Measurements from ENCODE around the gene DCLK1. TPM values are rescaled to one million over a fixed set of nuclear protein-coding genes. Genes with fewer than 3 reads are reported as not detected.

DCLK1 gene
- total and polyA plus RNA-seq, 10 of the 15 experiments (the other 5 are each of a cell fraction or from before 2014, with no cell fraction given): not detected

- DNase-seq (ENCODE audit: low read depth, low spot score) (no peak), ATAC-seq (no peak), FAIRE-seq (no peak)
- H3K9ac ChIP-seq (ENCODE audit: control insufficient read depth, insufficient read depth, low read length): no peak overlapping the region
- in situ Hi-C loops (cut with MboI) (no loop called here), intact Hi-C loops (cut with micrococcal nuclease; ENCODE audit: unreplicated experiment) (no loop called here)
- no TSS peak for BruUV-seq (replicated peaks)
- no peak overlapping the region for H2AFZ ChIP-seq (ENCODE audit: control insufficient read depth, low read depth, low read length)
- no peaks in the 10 kb centered on the region for H3K27me3 ChIP-seq (replicated peaks in 1 of 2; ENCODE audit: control insufficient read depth in 2 of 2, insufficient read depth in 2 of 2, low read length in 1 of 2)
- ChIA-PET POLR2A (no interaction called here), CTCF (no interaction called here), RAD21 (ENCODE audit: unreplicated experiment) (no interaction called here), SMC1A (ENCODE audit: uncharacterized antibody, unreplicated experiment) (no interaction called here)
- no peaks in the 10 kb centered on the region for H4K20me1 ChIP-seq (ENCODE audit: control insufficient read depth, insufficient read depth)
- TF ChIP-seq ELK1 (IDR thresholded peaks at IDR 0.05; ENCODE audit: low read depth, low read length) (no peak), SMARCA5 (IDR thresholded peaks at IDR 0.05) (no peak)
- TF ChIP-seq, protein P1, sequence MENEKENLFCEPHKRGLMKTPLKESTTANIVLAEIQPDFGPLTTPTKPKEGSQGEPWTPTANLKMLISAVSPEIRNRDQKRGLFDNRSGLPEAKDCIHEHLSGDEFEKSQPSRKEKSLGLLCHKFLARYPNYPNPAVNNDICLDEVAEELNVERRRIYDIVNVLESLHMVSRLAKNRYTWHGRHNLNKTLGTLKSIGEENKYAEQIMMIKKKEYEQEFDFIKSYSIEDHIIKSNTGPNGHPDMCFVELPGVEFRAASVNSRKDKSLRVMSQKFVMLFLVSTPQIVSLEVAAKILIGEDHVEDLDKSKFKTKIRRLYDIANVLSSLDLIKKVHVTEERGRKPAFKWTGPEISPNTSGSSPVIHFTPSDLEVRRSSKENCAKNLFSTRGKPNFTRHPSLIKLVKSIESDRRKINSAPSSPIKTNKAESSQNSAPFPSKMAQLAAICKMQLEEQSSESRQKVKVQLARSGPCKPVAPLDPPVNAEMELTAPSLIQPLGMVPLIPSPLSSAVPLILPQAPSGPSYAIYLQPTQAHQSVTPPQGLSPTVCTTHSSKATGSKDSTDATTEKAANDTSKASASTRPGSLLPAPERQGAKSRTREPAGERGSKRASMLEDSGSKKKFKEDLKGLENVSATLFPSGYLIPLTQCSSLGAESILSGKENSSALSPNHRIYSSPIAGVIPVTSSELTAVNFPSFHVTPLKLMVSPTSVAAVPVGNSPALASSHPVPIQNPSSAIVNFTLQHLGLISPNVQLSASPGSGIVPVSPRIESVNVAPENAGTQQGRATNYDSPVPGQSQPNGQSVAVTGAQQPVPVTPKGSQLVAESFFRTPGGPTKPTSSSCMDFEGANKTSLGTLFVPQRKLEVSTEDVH (IDR thresholded peaks at IDR 0.05; ENCODE audit: low read depth, partially characterized antibody): no peak
- 31% methylated on average over 4 of the region's 4 CpGs for WGBS (ENCODE audit: insufficient coverage, insufficient replicate concordance, low lambda C conversion rate, missing lambda C conversion rate)
- no peaks in the 10 kb centered on the region for H3K36me3 ChIP-seq (ENCODE audit: control insufficient read depth in 2 of 2, insufficient read depth in 2 of 2, low read length in 1 of 2)
- no peaks in the 10 kb centered on the region for H3K9me3 ChIP-seq (replicated peaks; ENCODE audit: control insufficient read depth, insufficient read depth, low read length)
- H3K4me2 ChIP-seq (ENCODE audit: control insufficient read depth, insufficient read depth): no peak overlapping the region
- H3K4me1 ChIP-seq (ENCODE audit: control insufficient read depth, insufficient read depth, low read length): no peaks in the 10 kb centered on the region
- H3K27ac ChIP-seq (ENCODE audit: control insufficient read depth, insufficient read depth): no peak overlapping the region
- H3K79me2 ChIP-seq (ENCODE audit: control insufficient read depth, insufficient read depth, low read length): no peaks in the 10 kb centered on the region
- no peak overlapping the region for H3K4me3 ChIP-seq
These were observed 98.1 kb downstream of the DCLK1 start for GRCh38 chr13:36033035-36033434.

DNA sequence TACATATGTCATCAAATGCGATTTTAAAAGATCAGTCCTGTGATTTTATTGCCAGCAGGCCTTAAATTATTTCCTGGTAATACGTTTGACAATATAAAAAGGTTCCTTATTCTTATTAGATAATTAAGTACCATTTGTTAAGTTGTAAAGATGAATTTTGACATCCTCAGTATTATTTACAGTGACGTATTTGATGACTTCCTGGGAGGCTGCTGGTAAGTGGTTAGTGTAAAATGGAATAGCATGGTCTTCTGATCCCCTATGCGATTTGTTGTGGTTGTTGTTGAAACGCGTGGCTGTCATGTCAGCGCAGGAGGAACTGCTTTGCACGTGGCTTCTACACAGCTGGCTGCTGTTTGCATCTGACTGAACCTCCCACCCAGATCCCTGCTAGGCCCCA lies 99.7 kb downstream of the DCLK1 start:
- Histone ChIP-seq H3K4me3 (no peak overlapping the region), H3K27ac (ENCODE audit: control insufficient read depth, insufficient read depth) (no peak overlapping the region), H3K4me1 (ENCODE audit: control insufficient read depth, insufficient read depth, low read length) (no peaks in the 10 kb centered on the region), H3K9me3 (replicated peaks; ENCODE audit: control insufficient read depth, insufficient read depth, low read length) (no peaks in the 10 kb centered on the region), H2AFZ (ENCODE audit: control insufficient read depth, low read depth, low read length) (no peak overlapping the region), H3K36me3 (ENCODE audit: control insufficient read depth in 2 of 2, insufficient read depth in 2 of 2, low read length in 1 of 2) (no peaks in the 10 kb centered on the region), H4K20me1 (ENCODE audit: control insufficient read depth, insufficient read depth) (no peaks in the 10 kb centered on the region), H3K79me2 (ENCODE audit: control insufficient read depth, insufficient read depth, low read length) (no peaks in the 10 kb centered on the region), H3K4me2 (ENCODE audit: control insufficient read depth, insufficient read depth) (no peak overlapping the region), H3K9ac (ENCODE audit: control insufficient read depth, insufficient read depth, low read length) (no peak overlapping the region), H3K27me3 (replicated peaks in 1 of 2; ENCODE audit: control insufficient read depth in 2 of 2, insufficient read depth in 2 of 2, low read length in 1 of 2) (no peaks in the 10 kb centered on the region)
- no peak for FAIRE-seq
- ChIA-PET SMC1A (ENCODE audit: uncharacterized antibody, unreplicated experiment) (no interaction called here), CTCF (no interaction called here), RAD21 (ENCODE audit: unreplicated experiment) (no interaction called here), POLR2A (no interaction called here)
- no peak for DNase-seq (ENCODE audit: low read depth, low spot score)
- 0 out of 4 replicates have a peak, but pooled peaks of 1 of the 2 experiments have one; percentile 15 for TF ChIP-seq BHLHE40 (IDR thresholded peaks at IDR 0.05; ENCODE audit: borderline replicate concordance in 1 of 2, low read depth in 2 of 2, low read length in 1 of 2)
- TF ChIP-seq, protein P2, sequence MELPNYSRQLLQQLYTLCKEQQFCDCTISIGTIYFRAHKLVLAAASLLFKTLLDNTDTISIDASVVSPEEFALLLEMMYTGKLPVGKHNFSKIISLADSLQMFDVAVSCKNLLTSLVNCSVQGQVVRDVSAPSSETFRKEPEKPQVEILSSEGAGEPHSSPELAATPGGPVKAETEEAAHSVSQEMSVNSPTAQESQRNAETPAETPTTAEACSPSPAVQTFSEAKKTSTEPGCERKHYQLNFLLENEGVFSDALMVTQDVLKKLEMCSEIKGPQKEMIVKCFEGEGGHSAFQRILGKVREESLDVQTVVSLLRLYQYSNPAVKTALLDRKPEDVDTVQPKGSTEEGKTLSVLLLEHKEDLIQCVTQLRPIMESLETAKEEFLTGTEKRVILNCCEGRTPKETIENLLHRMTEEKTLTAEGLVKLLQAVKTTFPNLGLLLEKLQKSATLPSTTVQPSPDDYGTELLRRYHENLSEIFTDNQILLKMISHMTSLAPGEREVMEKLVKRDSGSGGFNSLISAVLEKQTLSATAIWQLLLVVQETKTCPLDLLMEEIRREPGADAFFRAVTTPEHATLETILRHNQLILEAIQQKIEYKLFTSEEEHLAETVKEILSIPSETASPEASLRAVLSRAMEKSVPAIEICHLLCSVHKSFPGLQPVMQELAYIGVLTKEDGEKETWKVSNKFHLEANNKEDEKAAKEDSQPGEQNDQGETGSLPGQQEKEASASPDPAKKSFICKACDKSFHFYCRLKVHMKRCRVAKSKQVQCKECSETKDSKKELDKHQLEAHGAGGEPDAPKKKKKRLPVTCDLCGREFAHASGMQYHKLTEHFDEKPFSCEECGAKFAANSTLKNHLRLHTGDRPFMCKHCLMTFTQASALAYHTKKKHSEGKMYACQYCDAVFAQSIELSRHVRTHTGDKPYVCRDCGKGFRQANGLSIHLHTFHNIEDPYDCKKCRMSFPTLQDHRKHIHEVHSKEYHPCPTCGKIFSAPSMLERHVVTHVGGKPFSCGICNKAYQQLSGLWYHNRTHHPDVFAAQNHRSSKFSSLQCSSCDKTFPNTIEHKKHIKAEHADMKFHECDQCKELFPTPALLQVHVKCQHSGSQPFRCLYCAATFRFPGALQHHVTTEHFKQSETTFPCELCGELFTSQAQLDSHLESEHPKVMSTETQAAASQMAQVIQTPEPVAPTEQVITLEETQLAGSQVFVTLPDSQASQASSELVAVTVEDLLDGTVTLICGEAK (IDR thresholded peaks at IDR 0.05; ENCODE audit: borderline replicate concordance): no peak
- in situ Hi-C loops (cut with MboI) (no loop called here), intact Hi-C loops (cut with micrococcal nuclease; ENCODE audit: unreplicated experiment) (no loop called here)
- no TSS peak for BruUV-seq (replicated peaks)
- WGBS (ENCODE audit: insufficient coverage, insufficient replicate concordance, low lambda C conversion rate, missing lambda C conversion rate): 22% methylated on average over 8 of the region's 8 CpGs
- no peak for ATAC-seq
